SHP77 treated with DMSO at 0.1 percent for 48 hours (cell line): ENCODE measurements around the gene EGFR.

Experiments used
- DNase-seq: peaks from one replicate; lab custom pipeline; 2025; lab: John Stamatoyannopoulos, UW

EGFR gene

GRCh38 chr7:55036950-55037736 is 18.3 kb downstream of the EGFR start:
- DNase-seq = no peak

GRCh38 chr7:55043691-55044370 is 25.0 kb downstream of the EGFR start:
- no peak for DNase-seq

GRCh38 chr7:55044371-55044717 is 25.5 kb downstream of the EGFR start:
- DNase-seq = no peak

- no peak for DNase-seq
These were observed 26.0 kb downstream of the EGFR start for GRCh38 chr7:55044791-55045190.

GRCh38 chr7:55046582-55047342 is 27.9 kb downstream of the EGFR start:
- DNase-seq = no peak

GRCh38 chr7:55048221-55048859 is 29.5 kb downstream of the EGFR start:
- DNase-seq = peak; percentile 71

- DNase-seq = no peak
These were observed 31.5 kb downstream of the EGFR start for GRCh38 chr7:55050281-55050680.

GRCh38 chr7:55052081-55052480 is 33.3 kb downstream of the EGFR start:
- DNase-seq = no peak

GRCh38 chr7:55052741-55053427 is 34.1 kb downstream of the EGFR start:
- no peak for DNase-seq

- no peak for DNase-seq
These were observed 35.1 kb downstream of the EGFR start for GRCh38 chr7:55053651-55054571.

GRCh38 chr7:55054758-55055157 is 35.9 kb downstream of the EGFR start:
- DNase-seq = no peak

GRCh38 chr7:55055479-55055878 is 36.7 kb downstream of the EGFR start:
- no peak for DNase-seq

GRCh38 chr7:55056068-55056467 is 37.3 kb downstream of the EGFR start:
- no peak for DNase-seq

GRCh38 chr7:55056577-55057480 is 38.0 kb downstream of the EGFR start:
- no peak for DNase-seq

- no peak for DNase-seq
These were observed 39.5 kb downstream of the EGFR start for GRCh38 chr7:55058314-55058713.

- DNase-seq = no peak
These were observed 40.2 kb downstream of the EGFR start for GRCh38 chr7:55059021-55059420.

GRCh38 chr7:55060085-55060484 is 41.3 kb downstream of the EGFR start:
- DNase-seq = no peak

GRCh38 chr7:55060636-55061022 is 41.8 kb downstream of the EGFR start:
- no peak for DNase-seq

GRCh38 chr7:55061726-55062499 is 43.1 kb downstream of the EGFR start:
- no peak for DNase-seq
